ENCODE measurements around the gene TRIM56.
"Not testable (repeated sequence)": the region's sequence is repeated elsewhere in the genome, so short reads cannot be mapped to it uniquely, and the experiment has no call there.

The TRIM56 gene

GRCh38 chr7:101085162-101085964 lies at the start of gene TRIM56:
TSS of gene TRIM56 (plus strand) at chr7:101085481. CDS start at chr7:101087313, 1,832 bp downstream.
- FAIRE-seq, result no peak

DNA sequence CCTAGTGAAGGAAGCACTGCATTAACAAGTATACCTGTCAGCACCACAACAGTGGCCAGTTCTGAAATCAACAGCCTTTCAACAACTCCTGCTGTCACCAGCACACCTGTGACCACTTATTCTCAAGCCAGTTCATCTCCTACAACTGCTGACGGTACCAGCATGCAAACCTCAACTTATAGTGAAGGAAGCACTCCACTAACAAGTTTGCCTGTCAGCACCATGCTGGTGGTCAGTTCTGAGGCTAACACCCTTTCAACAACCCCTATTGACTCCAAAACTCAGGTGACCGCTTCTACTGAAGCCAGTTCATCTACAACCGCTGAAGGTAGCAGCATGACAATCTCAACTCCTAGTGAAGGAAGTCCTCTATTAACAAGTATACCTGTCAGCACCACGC lies 49.3 kb upstream of the TRIM56 start:
- no peak for FAIRE-seq

- not testable (repeated sequence) for FAIRE-seq
Measured at GRCh38 chr7:101041283-101041682, 44.0 kb upstream of the TRIM56 start.

DNA sequence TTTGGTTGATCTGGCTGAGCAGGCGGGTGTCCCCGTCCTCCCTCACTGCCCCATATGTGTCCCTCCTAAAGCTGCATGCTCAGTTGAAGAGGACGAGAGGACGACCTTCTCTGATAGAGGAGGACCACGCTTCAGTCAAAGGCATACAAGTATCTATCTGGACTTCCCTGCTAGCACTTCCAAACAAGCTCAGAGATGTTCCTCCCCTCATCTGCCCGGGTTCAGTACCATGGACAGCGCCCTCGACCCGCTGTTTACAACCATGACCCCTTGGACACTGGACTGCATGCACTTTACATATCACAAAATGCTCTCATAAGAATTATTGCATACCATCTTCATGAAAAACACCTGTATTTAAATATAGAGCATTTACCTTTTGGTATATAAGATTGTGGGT lies 26.9 kb upstream of the TRIM56 start:
- FAIRE-seq, result no peak

DNA sequence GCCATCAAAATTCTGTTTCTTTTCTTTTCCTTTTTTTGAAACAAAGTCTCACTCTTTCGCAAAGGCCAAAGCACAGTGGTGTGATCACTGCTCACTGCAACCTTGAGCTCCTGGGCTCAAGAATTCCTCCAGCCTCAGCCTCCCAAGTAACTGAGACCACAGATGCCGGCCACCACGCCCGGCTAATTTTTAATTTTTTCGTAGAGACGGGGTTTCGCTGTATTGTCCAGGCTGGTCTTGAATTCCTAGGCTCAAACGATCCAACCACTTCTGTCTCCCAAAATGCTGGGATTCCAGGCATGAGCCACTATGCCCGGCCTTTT lies 25.7 kb upstream of the TRIM56 start:
- FAIRE-seq, result no peak

DNA sequence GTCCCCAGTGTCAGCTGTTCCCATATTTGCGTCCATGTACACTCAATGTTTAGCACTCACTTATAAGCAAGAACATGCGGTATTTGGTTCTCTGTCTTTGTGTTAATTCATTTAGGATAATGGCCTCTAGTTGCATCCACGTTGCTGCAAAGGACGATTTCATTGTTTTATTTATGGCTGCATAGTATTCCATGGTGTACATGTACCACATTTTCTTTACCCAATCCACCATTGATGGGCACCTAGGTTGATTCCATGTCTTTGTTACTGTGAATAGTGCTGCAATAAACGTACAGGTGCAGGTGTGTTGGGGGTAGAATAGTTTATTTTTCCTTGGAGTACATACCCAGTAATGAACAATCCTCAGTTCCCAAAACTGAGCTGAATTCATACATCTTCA lies 24.3 kb upstream of the TRIM56 start:
- FAIRE-seq, result no peak

GRCh38 chr7:101064176-101064550 lies 21.1 kb upstream of the TRIM56 start:
- not testable (repeated sequence) for FAIRE-seq

- FAIRE-seq, result not testable (repeated sequence)
Measured at GRCh38 chr7:101065162-101065561, 20.1 kb upstream of the TRIM56 start.

GRCh38 chr7:101066141-101066832 lies 19.0 kb upstream of the TRIM56 start:
- no peak for FAIRE-seq

DNA sequence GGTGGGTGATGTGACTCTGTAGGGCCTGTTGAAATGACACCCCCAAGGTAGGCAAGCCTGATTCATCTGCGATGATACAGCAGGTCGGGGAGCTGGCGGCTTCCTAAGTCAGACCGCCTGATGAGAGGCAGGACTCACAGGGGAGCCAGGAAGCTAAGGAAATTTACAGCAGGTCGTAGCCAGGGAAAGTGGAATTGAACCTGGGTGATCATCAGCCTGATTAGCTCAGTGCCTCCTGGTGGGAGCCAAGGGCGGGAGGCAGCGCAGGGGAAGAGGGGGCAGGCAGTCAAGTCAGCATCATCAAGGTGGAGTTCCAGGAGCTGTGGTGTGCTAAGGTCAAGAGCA lies 18.5 kb upstream of the TRIM56 start:
- no peak for FAIRE-seq

DNA sequence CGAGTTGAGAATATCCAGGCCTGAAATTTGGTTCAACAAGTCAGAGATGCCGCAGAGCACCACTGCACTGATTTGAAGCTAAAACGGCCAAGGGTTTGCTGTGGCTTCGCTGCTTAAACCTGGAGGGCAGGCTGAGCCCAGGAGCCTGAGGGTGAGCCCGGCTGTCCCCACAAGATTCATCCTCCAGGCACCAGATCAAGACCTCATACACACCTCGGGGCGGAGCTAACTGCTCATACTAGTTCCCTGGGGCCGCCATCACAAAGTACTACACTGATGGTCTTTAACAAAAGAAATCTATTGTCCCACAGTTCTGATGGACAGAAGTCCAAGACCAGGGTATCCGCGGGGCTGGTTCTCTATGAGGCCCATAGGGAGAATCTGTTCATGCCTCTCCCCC lies 16.9 kb upstream of the TRIM56 start:
- FAIRE-seq, result no peak

DNA sequence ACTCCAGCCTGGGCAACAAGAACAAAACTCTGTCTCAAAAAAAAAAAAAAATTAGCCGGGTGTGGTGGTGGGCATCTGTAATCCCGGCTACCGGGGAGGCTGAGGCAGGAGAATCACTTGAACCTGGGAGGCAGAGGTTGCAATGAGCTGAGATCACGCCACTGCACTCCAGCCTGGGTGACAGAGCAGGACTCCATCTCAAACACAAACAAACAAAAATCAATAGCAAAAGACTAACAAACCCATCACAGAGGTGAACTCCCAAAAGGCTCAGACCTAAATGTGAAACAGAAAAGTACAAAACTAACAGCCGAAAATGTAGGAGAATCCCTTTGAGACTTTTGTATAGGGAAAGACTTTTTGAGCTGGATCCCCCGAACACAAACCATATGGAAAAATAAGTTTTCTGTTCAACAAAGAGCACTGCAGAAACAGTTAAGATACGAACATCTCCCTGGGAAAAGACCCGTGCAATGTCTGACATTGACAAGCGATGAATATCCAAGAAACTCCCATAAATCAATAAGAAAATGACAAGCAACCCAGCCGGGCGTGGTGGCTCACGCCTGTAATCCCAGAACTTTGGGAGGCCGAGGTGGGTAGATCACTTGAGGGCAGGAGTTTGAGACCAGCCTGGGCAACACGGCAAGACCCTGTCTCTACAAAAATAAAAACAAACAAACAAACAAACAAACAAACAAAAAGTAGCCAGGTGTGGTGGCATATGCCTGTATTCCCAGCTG lies 13.7 kb upstream of the TRIM56 start:
- FAIRE-seq, result not testable (repeated sequence)

- FAIRE-seq, result no peak
Measured at GRCh38 chr7:101075646-101076045, 9.6 kb upstream of the TRIM56 start.

DNA sequence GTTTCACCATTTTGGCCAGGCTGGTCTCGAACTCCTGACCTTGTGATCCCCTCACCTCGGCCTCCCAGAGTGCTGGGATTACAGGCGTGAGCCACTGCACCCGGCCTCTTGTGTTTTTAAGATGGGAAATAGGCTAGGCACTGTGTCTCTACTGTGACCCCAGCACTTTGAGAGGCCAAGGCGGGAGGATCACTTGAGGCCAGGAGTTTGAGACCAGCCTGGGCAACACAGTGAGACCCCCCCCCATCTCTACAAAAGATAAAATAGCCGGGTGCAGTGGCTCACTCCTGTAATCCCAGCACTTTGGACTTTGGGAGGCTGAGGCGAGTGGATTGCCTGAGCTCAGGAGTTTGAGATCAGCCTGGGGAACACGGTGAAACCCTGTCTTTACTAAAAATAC lies 9.1 kb upstream of the TRIM56 start:
- not testable (repeated sequence) for FAIRE-seq

- no peak for FAIRE-seq
Measured at GRCh38 chr7:101077303-101078086, 7.8 kb upstream of the TRIM56 start.

DNA sequence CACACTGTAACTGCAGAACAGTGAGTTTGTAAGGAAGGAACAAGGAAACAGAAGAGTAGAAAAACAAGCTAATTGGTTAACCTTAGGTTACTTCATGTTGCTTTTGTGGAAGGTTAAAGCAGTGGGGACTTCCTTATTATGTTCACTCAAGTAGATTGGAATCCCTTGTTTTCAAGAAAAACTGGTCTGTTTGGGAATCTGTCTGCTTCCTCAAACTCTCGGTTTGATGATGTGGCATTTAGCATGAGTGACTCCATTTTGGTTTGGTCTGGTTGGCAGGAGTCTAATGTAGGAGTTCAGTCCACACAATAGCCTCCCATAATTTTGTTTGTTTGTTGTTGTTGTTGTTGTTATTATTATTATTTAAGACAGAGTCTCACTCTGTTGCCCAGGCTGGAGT lies 3.8 kb upstream of the TRIM56 start:
- FAIRE-seq, result no peak

DNA sequence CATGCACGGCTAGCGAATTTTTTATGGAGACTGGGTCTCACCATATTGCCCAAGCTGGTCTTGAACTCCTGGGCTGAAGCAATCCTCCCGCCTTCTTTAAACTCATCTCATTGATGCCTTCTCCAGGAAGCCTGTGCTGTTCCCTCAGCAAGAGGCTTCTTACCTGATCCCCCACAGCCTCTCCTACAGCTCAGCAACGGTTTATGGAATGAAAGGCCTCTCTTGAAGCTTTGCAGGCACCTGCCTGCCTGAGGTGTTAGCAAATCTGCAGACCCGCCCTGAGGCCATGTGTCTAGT lies 468 bp upstream of the TRIM56 start:
- FAIRE-seq, result no peak

DNA sequence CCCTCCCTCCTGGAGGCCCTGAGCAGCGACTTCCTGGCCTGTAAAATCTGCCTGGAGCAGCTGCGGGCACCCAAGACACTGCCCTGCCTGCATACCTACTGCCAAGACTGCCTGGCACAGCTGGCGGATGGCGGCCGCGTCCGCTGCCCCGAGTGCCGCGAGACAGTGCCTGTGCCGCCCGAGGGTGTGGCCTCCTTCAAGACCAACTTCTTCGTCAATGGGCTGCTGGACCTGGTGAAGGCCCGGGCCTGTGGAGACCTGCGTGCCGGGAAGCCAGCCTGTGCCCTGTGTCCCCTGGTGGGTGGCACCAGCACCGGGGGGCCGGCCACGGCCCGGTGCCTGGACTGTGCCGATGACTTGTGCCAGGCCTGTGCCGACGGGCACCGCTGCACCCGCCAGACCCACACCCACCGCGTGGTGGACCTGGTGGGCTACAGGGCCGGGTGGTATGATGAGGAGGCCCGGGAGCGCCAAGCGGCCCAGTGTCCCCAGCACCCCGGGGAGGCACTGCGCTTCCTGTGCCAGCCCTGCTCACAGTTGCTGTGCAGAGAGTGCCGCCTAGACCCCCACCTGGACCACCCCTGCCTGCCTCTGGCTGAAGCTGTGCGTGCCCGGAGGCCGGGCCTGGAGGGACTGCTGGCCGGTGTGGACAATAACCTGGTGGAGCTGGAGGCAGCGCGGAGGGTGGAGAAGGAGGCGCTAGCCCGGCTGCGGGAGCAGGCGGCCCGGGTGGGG lies 2.2 kb downstream of the TRIM56 start:
- FAIRE-seq, result no peak

GRCh38 chr7:101088069-101088425 lies 2.8 kb downstream of the TRIM56 start:
- FAIRE-seq, result no peak

- FAIRE-seq, result no peak
Measured at GRCh38 chr7:101088858-101089529, 3.7 kb downstream of the TRIM56 start.

- no peak for FAIRE-seq
Measured at GRCh38 chr7:101089876-101090275, 4.6 kb downstream of the TRIM56 start.

GRCh38 chr7:101092266-101092905 lies 7.1 kb downstream of the TRIM56 start:
- not testable (repeated sequence) for FAIRE-seq

All from islet of Langerhans (tissue), 1 donor.